Calu3 (cell line): ENCODE measurements around the gene FOXP1. TPM values are rescaled to one million over a fixed set of nuclear protein-coding genes. Genes with fewer than 3 reads are reported as not detected.
A peak's percentile ranks its signal among the peaks of the same experiment; 100 is the strongest.

Experiments used
- BruUV-seq: library from RNA; stranded (reverse); fragments of 400-500 nt; replicated peaks from 2 replicates; lab custom pipeline; 2021; lab: Mats Ljungman, UMichigan
- CTCF ChIA-PET: fragments of 300-600 bp; sonication (Branson Sonifier 250); formaldehyde crosslinking; loops from one replicate; lab custom pipeline; 2022; ENCODE audit warnings: antibody characterized with exemption; lab: Charles Lee
- DNase-seq: peaks from one replicate; pipeline ENCODE4 v3.0.0; 2022
- H3K27ac Mint-ChIP-seq: one replicate; pipeline ENCODE4 v1.8.0; 2022; ENCODE audit warnings: mixed read lengths; ENCODE audit not compliant: unreplicated experiment
- H3K27me3 Mint-ChIP-seq: one replicate; pipeline ENCODE4 v1.8.0; 2022; ENCODE audit warnings: mixed read lengths; ENCODE audit not compliant: unreplicated experiment
- H3K36me3 Mint-ChIP-seq: one replicate; pipeline ENCODE4 v1.8.0; 2022; ENCODE audit warnings: mild to moderate bottlenecking, moderate library complexity, mixed read lengths; ENCODE audit not compliant: insufficient read depth, unreplicated experiment
- H3K4me1 Mint-ChIP-seq: one replicate; pipeline ENCODE4 v1.8.0; 2022; ENCODE audit warnings: mild to moderate bottlenecking, low read depth, mixed read lengths; ENCODE audit not compliant: unreplicated experiment
- H3K4me3 Mint-ChIP-seq: one replicate; pipeline ENCODE4 v1.8.0; 2022; ENCODE audit warnings: mild to moderate bottlenecking, low read depth, moderate library complexity, mixed read lengths; ENCODE audit not compliant: unreplicated experiment
- H3K9me3 Mint-ChIP-seq: one replicate; pipeline ENCODE4 v1.8.0; 2022; ENCODE audit warnings: low read depth, mixed read lengths; ENCODE audit not compliant: unreplicated experiment
- CTCF ChIP-seq: fragments of 200-600 bp; IDR thresholded peaks from one replicate; pipeline ENCODE4 v1.8.0; 2022; ENCODE audit warnings: antibody characterized with exemption; ENCODE audit not compliant: unreplicated experiment
- intact Hi-C: fragments of 100-400 bp; cut with micrococcal nuclease; formaldehyde crosslinking; loops from one replicate; pipeline ENCODE4 v1.10.0; 2022; ENCODE audit not compliant: unreplicated experiment
- total RNA-seq: library from RNA; stranded (reverse); gene quantifications from 2 replicates; pipeline ENCODE4 v1.2.3, GENCODE V29; 2022

The FOXP1 gene
- total RNA-seq, 1 experiment from 2014 or later, result 82.8 TPM

DNA sequence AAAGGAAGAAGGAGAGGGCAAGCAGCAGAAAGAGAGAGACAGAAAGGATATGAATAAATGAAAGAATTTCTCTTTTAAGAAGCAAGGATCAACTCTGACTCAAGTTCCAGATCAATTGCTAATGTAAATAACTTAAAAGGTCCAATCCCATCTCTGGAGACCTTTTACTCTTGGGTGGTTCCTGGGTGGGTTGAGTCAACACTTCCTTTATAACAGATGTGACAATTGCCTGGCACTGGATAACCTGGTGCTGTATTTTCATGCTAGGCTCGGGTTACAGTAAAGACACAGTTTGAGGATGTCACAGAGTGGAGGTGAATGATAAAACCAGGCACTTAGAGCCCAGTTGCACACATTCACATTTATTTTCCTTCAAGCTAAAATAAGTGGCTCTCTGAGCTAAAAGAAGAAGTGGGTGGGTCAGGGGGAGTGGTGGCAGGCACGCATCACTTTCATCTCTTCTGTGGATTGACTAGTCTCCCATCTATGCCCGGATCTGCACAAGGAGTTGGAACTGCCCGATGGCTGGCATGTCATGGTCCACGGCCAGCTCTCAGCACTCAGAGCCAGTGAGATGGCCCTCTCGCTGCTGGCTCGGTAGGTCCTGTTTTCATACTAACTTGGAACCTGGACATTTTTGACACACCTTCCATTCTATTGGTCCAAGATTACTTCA is 465.8 kb downstream of the FOXP1 start:
- H3K9me3 Mint-ChIP-seq, result no peaks in the 10 kb centered on the region
- H3K36me3 Mint-ChIP-seq, result no peaks in the 10 kb centered on the region
- peaks cover 34% of the 10 kb centered on the region for H3K4me1 Mint-ChIP-seq
- H3K27me3 Mint-ChIP-seq, result no peaks in the 10 kb centered on the region
- CTCF ChIA-PET, result no interaction called here
- no peak for TF ChIP-seq CTCF
- BruUV-seq, result no TSS peak
- no peak overlapping the region for H3K4me3 Mint-ChIP-seq
- intact Hi-C loops, result no loop called here
- peak overlapping the region; percentile 19 for H3K27ac Mint-ChIP-seq
- DNase-seq, result no peak

DNA sequence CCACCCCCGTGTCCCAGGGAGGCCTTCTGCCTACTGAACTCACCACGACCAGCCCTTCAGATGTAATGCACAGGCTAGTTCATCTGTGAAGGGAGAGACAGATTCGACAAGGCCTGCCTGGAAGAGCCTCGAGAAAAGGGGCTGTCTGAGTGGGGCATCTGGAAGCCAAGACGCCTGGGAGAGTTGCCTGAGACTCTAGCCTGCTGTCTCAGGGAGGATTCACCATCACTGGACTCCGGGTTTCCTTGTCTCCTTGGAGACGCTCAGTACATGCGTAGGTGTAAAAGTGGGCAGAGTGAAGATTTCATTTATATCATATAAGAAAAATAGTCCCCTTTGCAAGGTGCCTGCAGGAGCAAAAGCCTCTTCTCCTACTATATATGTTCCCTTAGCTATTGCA is 468.9 kb downstream of the FOXP1 start:
- TF ChIP-seq CTCF, result no peak
- no peaks in the 10 kb centered on the region for H3K9me3 Mint-ChIP-seq
- CTCF ChIA-PET, result no interaction called here
- DNase-seq, result no peak
- H3K4me3 Mint-ChIP-seq, result no peak overlapping the region
- no peaks in the 10 kb centered on the region for H3K27me3 Mint-ChIP-seq
- no peak overlapping the region for H3K27ac Mint-ChIP-seq
- no peaks in the 10 kb centered on the region for H3K36me3 Mint-ChIP-seq
- intact Hi-C loops, result no loop called here
- no TSS peak for BruUV-seq
- peaks cover 41% of the 10 kb centered on the region for H3K4me1 Mint-ChIP-seq

DNA sequence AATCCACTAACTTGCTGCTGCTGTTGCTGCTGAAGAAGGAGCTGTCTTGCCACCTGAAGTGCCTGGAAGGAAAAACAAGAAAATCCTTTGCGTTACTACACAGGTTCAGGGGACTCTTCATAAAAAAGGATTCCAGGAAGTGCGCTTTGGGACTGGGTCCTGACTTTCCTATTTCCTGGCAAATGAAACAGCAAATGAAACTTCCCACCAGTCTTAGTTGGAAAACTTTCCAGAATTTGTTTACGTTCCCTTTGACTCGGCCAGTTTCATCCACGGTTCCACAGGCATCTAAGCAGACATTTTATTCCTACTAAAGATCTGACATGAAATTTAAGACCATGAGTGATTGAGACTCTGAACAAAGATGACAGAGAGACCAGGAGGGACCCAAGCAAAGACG is 471.0 kb downstream of the FOXP1 start:
- no peak for TF ChIP-seq CTCF
- Mint-ChIP-seq H3K4me1 (peaks cover 39% of the 10 kb centered on the region), H3K4me3 (no peak overlapping the region), H3K36me3 (no peaks in the 10 kb centered on the region), H3K27ac (peak overlapping the region; percentile 36), H3K9me3 (no peaks in the 10 kb centered on the region), H3K27me3 (no peaks in the 10 kb centered on the region)
- CTCF ChIA-PET, result no interaction called here
- no TSS peak for BruUV-seq
- DNase-seq, result no peak
- intact Hi-C loops, result no loop called here

GRCh38 chr3:71111784-71112440 is 471.6 kb downstream of the FOXP1 start:
- TF ChIP-seq CTCF, result no peak
- BruUV-seq, result no TSS peak
- CTCF ChIA-PET, result no interaction called here
- Mint-ChIP-seq H3K9me3 (no peaks in the 10 kb centered on the region), H3K27ac (peak overlapping the region; percentile 36), H3K27me3 (no peaks in the 10 kb centered on the region), H3K36me3 (no peaks in the 10 kb centered on the region), H3K4me1 (peaks cover 34% of the 10 kb centered on the region), H3K4me3 (no peak overlapping the region)
- no peak for DNase-seq
- intact Hi-C loops, result no loop called here
